DND-41 (cell line): ENCODE measurements around the gene ZIC5.

Source experiments
- ATAC-seq: fragments of 200-7000 bp; cut with Tn5 transposase; 3 replicates; pipeline ENCODE4 v1.9.1; 2021; ENCODE audit warnings: low read depth; ENCODE audit not compliant: insufficient read depth
- DNase-seq: peaks from one replicate; pipeline ENCODE4 v3.0.0-alpha.2; 2020
- H2AFZ ChIP-seq: 2 replicates; pipeline ENCODE4 v1.6.0; 2012; ENCODE audit warnings: low read depth, low read length
- H3K27ac ChIP-seq: 2 replicates; pipeline ENCODE4 v1.5.1; 2012; ENCODE audit warnings: low read length, inconsistent platforms
- H3K27me3 ChIP-seq: fragments of 200-600 bp; sonication (generic); 2 replicates; pipeline ENCODE4 v1.6.0; 2012; ENCODE audit warnings: low read length, mild to moderate bottlenecking, inconsistent platforms; ENCODE audit not compliant: insufficient read depth, poor library complexity
- H3K36me3 ChIP-seq: 2 replicates; pipeline ENCODE4 v1.5.1; 2012; ENCODE audit warnings: low read length, inconsistent platforms; ENCODE audit not compliant: insufficient read depth
- H3K4me1 ChIP-seq: 2 replicates; pipeline ENCODE4 v1.5.1; 2012; ENCODE audit warnings: mild to moderate bottlenecking, low read length; ENCODE audit not compliant: insufficient read depth
- H3K4me2 ChIP-seq: 2 replicates; pipeline ENCODE4 v1.6.0; 2012; ENCODE audit warnings: mild to moderate bottlenecking, moderate library complexity, low read length, inconsistent platforms; ENCODE audit not compliant: insufficient read depth
- H3K4me3 ChIP-seq, 2 experiments: fragments of 200-600 bp in 1 of 2; shearing (Covaris generic) in 1 of 2; 2 replicates each; pipeline ENCODE4 v1.5.1; 2012 to 2016; ENCODE audit warnings: inconsistent platforms in 2 of 2, low read length in 2 of 2, mild to moderate bottlenecking in 2 of 2, low read depth in 1 of 2, moderate library complexity in 1 of 2
- H3K79me2 ChIP-seq: 2 replicates; pipeline ENCODE4 v1.6.0; 2012; ENCODE audit warnings: low read length, inconsistent platforms; ENCODE audit not compliant: insufficient read depth
- H3K9ac ChIP-seq: 2 replicates; pipeline ENCODE4 v1.6.0; 2012; ENCODE audit warnings: low read depth, mild to moderate bottlenecking, inconsistent platforms, low read length, moderate library complexity
- H3K9me3 ChIP-seq: 2 replicates; pipeline ENCODE4 v1.5.1; 2012; ENCODE audit warnings: low read length, moderate library complexity, mild to moderate bottlenecking, inconsistent platforms; ENCODE audit not compliant: insufficient read depth, severe bottlenecking
- H4K20me1 ChIP-seq: 2 replicates; pipeline ENCODE4 v1.6.0; 2012; ENCODE audit warnings: low read length; ENCODE audit not compliant: insufficient read depth
- EZH2 ChIP-seq: IDR thresholded peaks from 3 replicates; pipeline ENCODE4 v1.6.1; 2012; ENCODE audit warnings: borderline replicate concordance, low read depth, mild to moderate bottlenecking, moderate library complexity, low read length, inconsistent platforms; ENCODE audit not compliant: severe bottlenecking
- TF ChIP-seq, protein P1 (sequence below): IDR thresholded peaks from 2 replicates; pipeline ENCODE4 v1.5.1; 2012; ENCODE audit warnings: borderline replicate concordance, low read length, moderate library complexity, mild to moderate bottlenecking; ENCODE audit not compliant: poor library complexity, severe bottlenecking; ENCODE audit errors: extremely low read depth

Gene ZIC5

DNA sequence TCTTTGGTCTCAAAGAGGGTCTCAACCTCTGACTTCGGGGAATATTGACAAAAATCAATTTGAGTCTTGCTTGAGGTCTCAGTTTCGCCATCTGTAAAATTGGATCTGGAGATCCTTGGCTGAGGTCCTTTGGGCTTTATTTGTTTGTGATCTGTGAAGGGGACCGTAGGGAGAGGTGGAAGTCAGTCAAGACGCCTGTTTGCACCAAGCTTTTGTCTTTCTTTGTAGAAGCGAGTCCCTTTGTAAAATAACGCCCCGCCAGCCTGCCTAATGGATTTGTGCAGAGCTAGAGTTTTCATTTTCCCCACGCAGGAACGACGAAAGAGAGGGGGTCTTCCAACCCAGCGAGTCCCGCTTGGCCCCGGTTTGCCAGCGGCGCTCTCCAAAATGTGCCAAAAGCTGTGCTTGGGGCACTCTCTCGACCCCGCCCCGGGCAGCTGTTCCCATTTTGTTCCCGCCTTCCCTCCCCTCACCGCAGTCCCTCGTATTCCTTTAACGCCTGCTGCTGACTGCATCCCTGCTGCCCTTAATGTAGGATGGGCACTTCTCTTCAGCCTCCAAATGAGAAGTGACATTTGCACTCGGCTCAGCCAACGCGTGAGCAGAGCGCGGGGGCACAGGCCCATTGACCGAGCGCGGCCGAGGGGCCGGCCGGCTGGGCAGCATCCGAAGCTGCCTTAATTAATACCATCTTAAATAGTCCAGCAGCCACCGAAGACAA lies 13.0 kb downstream of the ZIC5 start:
- no peak for DNase-seq
- no peak for TF ChIP-seq EZH2
- TF ChIP-seq, protein P1, sequence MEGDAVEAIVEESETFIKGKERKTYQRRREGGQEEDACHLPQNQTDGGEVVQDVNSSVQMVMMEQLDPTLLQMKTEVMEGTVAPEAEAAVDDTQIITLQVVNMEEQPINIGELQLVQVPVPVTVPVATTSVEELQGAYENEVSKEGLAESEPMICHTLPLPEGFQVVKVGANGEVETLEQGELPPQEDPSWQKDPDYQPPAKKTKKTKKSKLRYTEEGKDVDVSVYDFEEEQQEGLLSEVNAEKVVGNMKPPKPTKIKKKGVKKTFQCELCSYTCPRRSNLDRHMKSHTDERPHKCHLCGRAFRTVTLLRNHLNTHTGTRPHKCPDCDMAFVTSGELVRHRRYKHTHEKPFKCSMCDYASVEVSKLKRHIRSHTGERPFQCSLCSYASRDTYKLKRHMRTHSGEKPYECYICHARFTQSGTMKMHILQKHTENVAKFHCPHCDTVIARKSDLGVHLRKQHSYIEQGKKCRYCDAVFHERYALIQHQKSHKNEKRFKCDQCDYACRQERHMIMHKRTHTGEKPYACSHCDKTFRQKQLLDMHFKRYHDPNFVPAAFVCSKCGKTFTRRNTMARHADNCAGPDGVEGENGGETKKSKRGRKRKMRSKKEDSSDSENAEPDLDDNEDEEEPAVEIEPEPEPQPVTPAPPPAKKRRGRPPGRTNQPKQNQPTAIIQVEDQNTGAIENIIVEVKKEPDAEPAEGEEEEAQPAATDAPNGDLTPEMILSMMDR = no peak
- no peaks in the 10 kb centered on the region for H3K9me3 ChIP-seq
- ATAC-seq = no peak
- no peak overlapping the region for H3K9ac ChIP-seq
- H3K4me3 ChIP-seq = no peak overlapping the region
- H3K79me2 ChIP-seq = no peaks in the 10 kb centered on the region
- no peak overlapping the region for H2AFZ ChIP-seq
- H3K4me2 ChIP-seq = no peak overlapping the region
- H3K27ac ChIP-seq = no peak overlapping the region
- no peaks in the 10 kb centered on the region for H3K36me3 ChIP-seq
- H3K27me3 ChIP-seq = peaks cover 3% of the 10 kb centered on the region
- H4K20me1 ChIP-seq = no peaks in the 10 kb centered on the region
- H3K4me1 ChIP-seq = no peaks in the 10 kb centered on the region

DNA sequence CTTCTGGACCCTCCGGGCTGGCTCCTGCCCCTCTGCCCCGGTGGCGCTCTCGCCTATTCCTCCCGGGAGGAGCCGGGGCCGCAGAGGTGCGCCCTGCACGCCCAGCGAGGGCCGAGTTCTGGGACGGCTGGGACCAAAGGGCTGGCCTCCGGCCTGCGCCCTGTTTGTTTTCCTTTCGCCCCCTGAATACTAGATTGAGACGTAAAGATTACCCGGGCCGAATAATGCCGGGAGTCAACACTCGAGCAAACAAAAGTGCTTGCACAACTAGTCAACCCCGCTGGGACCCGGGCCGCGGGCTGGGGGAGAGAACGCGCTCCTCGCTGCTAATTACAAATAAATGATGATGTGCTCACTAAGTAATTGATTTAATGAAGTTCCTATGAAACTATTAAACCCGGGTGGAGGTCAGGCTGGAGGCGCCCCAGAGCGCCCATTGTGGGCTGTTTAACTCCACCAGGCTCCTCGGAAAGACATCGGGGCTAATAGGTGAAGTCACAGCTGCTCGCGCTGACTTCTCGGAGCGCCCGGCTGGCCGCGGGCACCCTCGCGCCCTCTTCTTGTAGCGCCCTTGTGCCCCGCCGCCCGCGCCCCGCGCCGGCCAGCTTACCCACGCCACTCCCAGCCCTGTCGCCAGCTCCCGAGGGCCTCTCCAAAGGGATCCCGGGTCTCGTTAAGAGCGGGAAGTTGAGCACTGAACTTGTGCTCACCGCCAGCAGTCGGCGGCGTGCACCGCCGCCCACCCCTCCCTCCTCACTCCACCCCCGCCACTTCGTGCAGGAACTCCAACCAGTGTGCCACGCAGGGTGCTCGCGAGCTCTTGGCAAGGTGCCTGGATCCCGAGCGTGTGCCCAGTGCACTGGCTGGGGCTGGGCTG lies 14.9 kb downstream of the ZIC5 start:
- no peak for DNase-seq

GRCh38 chr13:99955747-99956472 lies 15.7 kb downstream of the ZIC5 start:
- Histone ChIP-seq H3K4me1 (no peaks in the 10 kb centered on the region), H3K36me3 (no peaks in the 10 kb centered on the region), H3K9me3 (no peaks in the 10 kb centered on the region), H3K27ac (no peak overlapping the region), H3K4me3 (no peak overlapping the region), H2AFZ (no peak overlapping the region), H3K9ac (no peak overlapping the region), H3K27me3 (peaks cover 8% of the 10 kb centered on the region), H4K20me1 (no peaks in the 10 kb centered on the region), H3K79me2 (no peaks in the 10 kb centered on the region), H3K4me2 (no peak overlapping the region)
- TF ChIP-seq, protein P1 = no peak
- TF ChIP-seq EZH2 = no peak
- ATAC-seq (no peak), DNase-seq (no peak)

More for the DNA sequence above, 14.9 kb downstream of the ZIC5 start:
- H3K36me3 ChIP-seq = no peaks in the 10 kb centered on the region
- no peaks in the 10 kb centered on the region for H4K20me1 ChIP-seq
- no peaks in the 10 kb centered on the region for H3K9me3 ChIP-seq
- no peak overlapping the region for H3K9ac ChIP-seq
- H3K4me3 ChIP-seq = no peak overlapping the region
- H2AFZ ChIP-seq = no peak overlapping the region
- peaks cover 3% of the 10 kb centered on the region for H3K27me3 ChIP-seq
- H3K27ac ChIP-seq = no peak overlapping the region
- H3K4me1 ChIP-seq = no peaks in the 10 kb centered on the region
- no peak for ATAC-seq
- no peaks in the 10 kb centered on the region for H3K79me2 ChIP-seq
- no peak overlapping the region for H3K4me2 ChIP-seq
- no peak for TF ChIP-seq EZH2
- TF ChIP-seq, protein P1 = no peak
